Epithelial cell of prostate (primary cell): Measurements from ENCODE around the gene NEK2.
"Not testable (repeated sequence)": the region's sequence is repeated elsewhere in the genome, so short reads cannot be mapped to it uniquely, and the experiment has no call there.

ENCODE experiments used
- DNase-seq: peaks from one replicate; pipeline ENCODE4 v3.0.0-alpha.2; 2011; ENCODE audit warnings: low read depth, low spot score
- H3K27ac ChIP-seq: fragments of 450-650 bp; 2 replicates; pipeline ENCODE4 v1.5.1; 2017; ENCODE audit warnings: mild to moderate bottlenecking

NEK2 gene

DNA sequence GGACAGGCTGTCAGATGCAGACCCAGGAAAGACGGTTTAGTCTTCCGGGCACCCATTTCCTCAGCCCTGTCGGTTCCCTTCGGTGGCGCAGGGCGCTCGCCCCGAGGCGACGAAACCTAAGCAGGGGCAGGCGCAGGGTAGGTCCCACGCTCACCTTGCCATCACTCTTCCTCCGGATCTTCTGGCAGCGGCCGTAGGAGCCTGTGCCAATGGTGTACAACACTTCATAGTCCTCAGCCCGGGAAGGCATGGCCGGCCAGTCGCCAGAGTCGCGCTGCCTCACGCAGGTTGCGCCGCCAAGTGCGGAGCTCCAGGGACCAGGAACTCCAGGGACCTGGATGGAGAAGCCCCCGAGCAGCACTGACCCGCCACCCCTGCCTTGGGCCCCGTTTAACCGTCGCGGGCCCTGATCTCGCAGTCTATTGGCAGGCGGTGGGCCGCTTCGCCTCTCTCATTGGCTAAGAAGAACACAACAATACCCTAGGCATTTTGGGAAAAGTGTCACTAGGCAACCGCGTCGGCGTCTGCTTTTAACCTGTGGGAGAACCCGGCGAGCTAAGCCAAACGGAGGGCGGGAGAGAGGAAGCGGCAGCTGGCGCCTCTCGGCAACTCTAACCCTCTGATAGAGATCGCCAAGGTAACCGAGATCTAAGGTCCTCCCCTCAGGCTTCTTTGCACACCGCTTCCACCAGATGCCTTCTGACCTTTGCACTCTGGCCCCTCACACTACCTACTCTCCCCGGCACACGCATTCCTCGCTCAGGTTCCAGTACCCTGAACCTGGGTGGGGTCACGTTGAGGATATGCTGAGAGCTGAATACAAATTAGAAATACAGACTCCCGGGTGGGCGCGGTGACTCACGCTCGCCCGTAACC is at the start of gene NEK2:
Gene NEK2 (minus strand): TSS at position 392 of the 876 bp plus-strand sequence. CDS start 142 bp downstream, at position 250.
- peak; percentile 43 for DNase-seq
- H3K27ac ChIP-seq: no peak within 1 kb of the TSS

DNA sequence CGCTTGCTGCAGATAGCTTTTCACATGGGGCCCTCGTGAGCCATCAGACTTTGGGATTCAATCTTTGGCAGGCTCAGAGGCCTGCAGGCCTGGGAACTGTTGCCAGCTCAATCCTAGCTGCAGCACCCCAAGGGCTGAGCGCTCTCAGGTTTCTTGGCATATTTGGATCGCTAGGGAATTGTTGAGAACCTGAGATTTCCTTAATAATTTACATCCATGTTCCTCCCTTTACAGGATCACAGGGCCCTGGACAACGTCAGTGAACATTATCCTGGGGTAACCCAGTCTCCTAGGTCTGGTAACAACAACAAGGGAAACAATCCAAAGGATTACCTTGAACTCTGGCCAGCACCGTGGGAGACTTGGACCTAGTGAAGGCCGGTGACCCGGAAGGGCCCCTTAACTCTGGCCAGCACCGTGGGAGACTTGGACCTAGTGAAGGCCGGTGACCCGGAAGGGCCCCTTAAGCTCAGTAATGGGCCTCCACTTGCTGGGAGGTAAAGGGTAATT is 49.3 kb upstream of the NEK2 start:
- no peak overlapping the region for H3K27ac ChIP-seq
- no peak for DNase-seq

DNA sequence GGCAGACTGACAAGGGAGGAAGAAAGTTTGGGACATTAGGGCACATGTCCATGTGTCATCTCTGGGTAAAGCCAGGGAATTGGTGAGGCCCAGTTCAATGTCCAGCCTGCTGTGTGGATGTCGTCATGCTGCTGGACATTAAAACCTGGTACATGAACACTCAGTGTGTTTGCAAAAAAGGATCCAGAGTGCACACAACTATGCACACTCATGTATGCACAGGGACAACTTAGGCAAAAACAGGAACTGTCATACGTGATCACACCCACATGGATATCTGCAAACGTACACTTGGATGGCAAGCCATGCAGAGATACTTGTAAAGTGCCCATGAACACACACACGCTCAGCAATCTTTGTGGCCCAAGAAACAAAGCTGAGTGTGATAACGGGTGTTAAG is 47.9 kb upstream of the NEK2 start:
- no peak for DNase-seq
- no peak overlapping the region for H3K27ac ChIP-seq

DNA sequence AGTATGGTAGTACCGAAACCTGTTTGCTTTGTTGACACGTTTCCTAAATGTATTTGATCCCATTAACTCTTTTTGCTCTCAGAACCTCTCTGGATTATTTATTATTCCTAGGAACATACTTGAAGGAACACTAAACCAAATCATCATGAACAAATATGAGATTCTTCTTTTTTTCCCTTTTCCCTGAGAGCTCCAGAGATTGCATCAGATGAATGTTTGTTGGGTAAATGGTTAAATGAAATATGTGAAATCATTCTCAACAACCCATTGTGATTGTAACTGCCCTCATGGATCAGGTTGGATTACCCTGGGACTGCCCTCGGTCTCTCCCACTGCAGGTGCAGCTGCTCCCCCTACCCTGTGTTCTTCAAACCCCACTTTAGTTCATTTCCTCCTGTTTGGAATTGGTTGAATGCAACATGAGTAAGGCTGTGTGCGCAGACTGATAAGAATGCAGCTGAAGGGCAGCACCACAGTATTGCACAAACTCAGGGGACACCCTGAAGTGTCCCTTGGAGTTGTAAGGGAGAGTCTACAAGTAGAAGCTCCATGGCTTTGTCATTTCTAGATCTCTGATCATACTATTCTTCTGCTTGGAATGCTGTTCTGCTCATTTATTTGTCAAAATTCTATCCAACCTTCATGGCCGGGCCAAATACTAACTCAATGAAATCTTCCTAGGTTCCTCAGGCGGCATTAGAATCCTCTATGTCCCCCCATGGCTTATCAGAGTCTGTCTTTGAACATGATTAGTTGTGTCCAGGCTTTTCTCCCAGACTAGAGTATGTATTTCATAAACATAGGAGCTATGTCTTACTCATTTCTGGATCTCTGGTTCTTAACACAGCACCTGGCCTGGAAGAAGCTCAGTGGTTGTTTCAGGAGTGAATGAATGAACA is 47.1 kb upstream of the NEK2 start:
- no peak overlapping the region for H3K27ac ChIP-seq
- no peak for DNase-seq

DNA sequence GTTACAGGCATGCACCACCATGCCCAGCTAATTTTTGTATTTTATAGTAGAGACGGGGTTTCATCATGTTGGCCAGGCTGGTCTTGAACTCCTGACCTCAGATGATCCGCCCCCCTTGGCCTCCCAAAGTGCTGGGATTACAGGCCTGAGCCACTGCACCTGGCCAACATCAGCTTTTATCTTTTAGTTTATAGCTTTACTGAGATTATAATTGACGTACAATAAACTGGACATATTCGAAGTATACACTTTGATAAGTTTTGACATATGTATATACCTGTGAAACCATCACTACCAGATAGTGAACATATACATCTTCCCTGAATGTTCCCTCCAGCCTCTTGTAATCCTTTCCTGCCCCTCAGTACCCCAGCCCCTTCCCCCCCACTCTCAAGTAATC is 41.1 kb upstream of the NEK2 start:
- DNase-seq, H3K27ac ChIP-seq: not testable (repeated sequence)

DNA sequence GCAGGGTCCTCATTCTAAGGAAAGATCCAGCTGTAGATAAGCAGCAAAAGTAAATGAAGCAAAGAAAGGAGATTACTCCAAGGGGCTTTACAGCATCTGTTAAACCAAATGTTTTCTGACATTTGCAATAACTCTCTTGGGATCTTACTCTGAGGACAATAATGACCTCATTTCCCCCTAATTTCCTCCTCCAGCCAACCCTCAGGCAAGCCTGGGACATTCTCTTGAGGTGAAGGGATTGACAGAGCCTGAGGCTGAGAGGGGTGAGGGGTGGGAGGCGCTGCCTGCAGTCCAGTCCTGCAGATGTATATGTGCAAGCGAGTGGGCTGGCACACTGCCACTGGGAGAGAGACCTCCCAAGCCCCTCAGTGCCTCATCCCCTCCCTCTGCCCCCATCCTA is 40.5 kb upstream of the NEK2 start:
- H3K27ac ChIP-seq: no peak overlapping the region
- no peak for DNase-seq

DNA sequence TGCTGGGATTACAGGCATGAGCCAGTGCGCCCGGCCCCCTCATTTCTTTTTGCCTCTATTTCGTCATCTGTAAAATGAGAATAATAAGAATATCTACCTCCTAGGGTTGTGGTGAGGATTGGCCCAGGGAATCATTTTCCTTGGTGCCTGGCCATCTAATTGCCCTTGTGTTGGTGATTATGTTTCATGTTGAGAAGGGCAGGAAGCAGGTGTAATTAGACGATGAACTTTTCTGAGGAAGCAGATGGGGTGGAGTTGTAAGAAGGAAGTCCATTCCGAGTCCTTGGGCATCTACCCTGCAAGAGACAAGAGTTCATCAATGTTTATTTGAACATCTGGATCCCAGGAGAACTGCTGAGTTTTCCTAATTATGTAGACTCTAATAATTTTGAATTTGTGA is 38.7 kb upstream of the NEK2 start:
- no peak for DNase-seq
- no peak overlapping the region for H3K27ac ChIP-seq

DNA sequence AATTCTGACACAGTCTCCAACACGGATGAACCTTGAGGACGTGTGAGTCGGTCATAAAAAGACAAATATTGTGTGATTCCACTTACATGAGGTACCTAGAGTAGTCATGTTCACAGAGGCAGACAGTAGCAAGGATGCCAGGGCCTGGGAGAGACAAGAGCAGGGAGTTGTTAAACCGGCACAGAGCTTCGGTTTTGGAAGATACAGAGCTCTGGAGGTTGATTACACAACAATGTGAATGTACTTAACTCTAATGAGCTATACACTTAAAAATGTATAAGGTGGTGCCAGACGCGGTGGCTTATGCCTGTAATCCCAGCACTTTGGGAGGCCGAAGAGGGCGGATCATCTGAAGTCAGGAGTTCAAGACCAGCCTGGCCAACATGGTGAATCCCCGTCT is 37.8 kb upstream of the NEK2 start:
- no peak for DNase-seq
- H3K27ac ChIP-seq: no peak overlapping the region

DNA sequence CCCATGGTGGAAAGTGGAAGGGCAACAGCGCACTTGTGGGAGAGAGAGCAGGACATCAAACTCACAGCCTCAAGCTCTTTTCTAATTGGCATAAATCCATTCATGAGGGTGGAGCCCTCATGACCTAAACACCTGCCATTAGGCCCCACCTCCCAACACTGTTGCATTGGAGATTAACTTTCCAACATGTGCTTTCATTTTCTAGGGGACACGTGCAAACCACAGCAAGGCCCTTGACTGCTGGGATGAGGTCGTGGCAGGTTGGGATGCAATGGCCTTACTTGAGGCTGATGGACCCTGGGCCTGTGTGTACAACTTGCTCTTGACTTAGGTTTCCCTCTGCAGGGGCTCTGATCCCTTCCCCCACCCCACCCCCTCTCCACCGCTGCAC is 35.9 kb upstream of the NEK2 start:
- H3K27ac ChIP-seq: no peak overlapping the region
- no peak for DNase-seq

DNA sequence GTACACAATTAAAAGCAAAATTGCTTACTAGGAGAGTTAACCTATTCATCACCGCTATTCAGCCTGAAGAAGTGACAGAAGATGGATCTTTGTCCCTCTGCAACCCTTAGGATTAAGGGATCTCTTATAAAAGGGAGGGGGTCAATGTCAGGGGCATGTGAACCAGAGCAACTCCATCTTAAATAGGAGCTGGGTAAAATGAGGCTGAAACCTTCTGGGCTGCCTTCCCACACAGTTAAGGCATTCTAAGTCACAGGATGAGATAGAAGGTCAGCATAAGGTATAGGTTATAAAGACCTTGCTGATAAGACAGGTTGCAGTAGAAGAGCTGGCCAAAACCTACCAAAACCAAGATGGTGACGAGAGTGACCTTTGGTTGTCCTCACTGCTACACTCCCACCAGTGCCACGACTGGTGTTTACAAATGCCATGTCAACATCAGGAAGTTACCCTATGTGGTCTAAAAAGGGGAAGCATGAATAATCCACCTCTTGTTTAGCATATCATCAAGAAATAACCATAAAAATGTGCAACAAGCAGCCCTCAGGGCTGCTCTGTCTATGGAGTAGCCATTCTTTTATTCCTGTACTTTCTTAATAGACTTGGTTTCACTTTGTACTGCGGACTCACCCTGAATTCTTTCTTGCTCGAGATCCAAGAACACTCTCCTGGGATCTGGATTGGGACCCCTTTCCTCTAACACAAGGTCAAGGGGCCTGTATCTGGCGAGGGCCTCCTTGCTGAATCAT is 35.3 kb upstream of the NEK2 start:
- H3K27ac ChIP-seq: no peak overlapping the region
- no peak for DNase-seq

DNA sequence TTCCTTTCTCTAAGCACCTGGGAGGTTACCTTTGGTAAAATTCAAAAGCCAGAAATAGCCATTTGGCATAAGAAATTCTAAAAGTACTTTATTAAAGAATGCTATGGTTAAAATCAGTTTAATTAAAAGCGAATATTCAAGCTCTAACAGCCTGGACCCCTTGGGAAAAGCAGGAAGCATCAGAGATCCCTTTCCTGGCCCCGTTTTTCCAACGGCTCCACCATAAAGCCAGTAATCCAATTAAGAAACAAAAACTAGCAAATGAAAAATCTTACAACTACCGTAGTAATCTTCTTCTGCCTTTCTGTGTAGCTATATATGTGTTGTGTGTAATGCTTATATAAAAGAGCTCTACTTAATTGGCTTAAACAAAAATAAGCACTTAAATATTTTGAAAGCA is 33.5 kb upstream of the NEK2 start:
- H3K27ac ChIP-seq: no peak overlapping the region
- DNase-seq: no peak

DNA sequence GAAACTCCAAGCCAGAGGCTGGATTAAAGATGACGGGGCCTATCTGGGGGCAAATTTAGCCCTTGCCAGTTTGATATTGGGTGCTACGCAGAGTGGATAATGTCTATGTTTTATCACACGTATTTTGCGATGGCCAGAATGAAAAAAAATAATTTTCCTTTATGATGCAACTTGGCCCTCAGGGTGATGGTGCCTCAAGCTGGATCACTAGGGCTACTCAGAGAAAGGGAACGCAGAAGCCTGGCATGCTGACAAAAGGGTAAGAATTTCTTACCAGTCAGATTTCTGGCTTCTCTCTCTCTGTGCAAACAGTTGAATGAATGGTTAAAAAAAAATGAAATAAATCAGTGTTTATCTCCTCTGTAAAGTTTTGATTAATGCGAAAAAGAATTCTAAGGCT is 32.6 kb upstream of the NEK2 start:
- no peak for DNase-seq
- H3K27ac ChIP-seq: no peak overlapping the region

DNA sequence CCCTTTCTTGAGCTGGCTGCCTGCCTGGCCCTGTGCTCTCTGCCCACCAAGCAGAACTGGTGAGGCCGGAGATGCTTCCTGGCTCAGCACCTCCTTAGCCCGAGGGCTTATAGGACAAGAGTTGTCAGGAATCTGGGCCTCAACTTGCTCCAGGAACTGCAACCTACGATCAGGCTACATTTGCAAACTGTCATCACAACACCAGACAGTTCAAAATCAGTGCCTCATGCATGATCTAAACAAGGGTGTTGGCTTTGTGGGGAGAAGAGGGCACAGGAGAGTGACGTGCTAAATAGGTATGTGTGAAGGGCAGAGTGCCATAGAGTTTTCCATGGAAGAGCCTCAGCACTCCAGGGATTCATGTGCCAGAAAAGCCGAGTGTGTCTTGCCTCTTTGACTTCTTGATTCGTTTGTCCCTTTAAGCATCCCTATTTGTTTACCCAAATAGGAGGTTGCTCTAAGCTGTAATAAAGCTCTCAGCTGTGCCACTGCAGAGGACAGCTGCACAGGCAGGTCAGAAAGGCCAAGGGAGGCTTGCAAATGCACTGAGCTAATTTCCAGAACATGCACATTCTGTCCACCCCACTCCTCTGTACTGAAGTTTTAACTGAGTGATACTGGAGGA is 30.2 kb upstream of the NEK2 start:
- H3K27ac ChIP-seq: peak overlapping the region; percentile 52
- peak; percentile 56 for DNase-seq

DNA sequence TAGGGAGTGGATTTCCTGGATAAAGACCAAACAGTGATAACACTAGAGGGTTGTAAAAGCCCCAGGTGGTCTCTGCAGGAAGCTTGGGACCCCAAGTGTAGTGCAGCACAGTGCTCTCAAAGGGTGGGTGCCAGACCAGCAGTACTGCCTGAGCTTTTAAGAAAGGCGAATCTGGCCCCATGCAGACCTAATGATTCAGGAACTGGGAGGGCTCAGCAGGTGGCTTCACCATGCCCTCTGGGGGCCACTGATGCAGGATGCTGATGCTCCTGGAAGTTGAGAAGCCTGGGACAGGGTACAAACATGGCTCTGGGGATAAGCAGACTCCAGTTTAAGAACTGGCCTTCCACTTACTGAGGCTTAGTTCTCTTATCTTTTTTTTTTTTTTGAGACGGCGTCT is 29.1 kb upstream of the NEK2 start:
- no peak overlapping the region for H3K27ac ChIP-seq
- DNase-seq: no peak

DNA sequence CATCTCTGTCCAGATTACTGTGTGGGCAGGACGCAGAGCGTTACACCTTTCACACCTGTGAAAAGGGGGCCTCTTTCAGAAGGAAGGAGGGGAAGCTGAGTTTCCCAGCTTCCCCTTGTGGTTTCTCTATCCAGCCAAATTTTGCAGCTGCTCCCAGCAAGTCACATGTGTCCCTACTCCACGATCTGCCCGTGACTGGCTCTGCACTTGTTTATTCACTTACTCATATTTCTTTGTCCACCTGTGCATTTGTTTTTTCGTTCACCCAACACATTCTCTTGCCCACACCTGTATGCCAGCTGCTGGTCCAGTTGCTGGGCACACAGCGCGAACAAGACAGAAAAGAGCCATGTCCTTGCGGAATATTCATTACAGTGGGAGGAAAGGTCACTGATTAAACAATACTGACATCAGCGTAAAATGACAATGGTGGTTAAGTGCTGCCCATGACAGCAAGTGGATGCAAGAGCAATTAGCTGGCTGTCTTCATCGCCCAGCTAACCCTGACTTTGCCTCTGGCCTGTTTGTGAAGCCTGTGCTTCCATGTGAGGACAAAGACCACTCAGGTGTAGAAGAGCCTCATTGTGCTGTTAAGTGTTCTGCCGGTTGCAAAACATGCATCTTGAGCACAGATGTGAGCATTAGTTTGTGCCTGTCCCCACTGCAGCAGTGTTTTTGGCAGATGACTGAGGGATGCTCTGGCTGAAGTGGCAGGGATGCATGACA is 28.6 kb upstream of the NEK2 start:
- no peak for DNase-seq
- no peak overlapping the region for H3K27ac ChIP-seq

DNA sequence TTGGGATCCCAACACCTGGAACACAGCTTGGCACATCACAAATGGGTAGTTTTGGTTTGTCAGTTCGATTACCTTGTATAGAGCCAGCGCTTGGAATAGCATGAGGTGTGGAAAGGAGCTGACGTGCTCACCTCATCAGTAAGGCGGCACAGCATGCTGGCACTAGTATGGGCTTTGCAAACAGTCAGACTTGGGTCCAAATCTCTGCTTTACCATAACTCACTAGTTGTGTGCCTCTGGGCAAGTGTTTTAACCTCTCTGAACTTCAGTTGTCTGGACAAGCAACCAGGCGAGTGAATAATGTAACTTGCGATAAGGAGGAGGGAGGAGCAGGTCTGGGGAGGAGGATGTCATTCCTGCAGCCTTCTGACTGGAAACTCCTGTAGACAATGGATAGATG is 26.3 kb upstream of the NEK2 start:
- no peak overlapping the region for H3K27ac ChIP-seq
- no peak for DNase-seq

DNA sequence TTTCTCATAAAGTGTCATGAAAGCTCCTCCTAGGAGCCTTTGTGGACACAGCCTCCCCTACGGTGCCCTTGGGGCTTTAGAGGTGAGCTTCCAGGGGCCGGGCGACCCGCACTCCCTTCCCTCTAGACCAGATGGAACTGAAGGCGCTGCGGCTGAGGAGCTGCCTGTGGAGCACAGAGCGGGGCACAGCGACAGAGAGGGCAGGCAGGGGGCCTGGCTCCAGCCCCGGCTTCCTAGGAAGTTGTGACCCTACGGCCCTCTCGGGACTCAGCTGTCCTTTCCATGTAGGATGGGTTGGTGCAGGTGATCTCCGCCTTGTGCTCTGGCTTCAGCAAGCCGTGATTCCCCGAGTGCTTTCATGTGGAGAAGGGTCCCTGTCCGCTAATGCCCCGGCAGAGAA is 23.6 kb upstream of the NEK2 start:
- H3K27ac ChIP-seq: no peak overlapping the region
- no peak for DNase-seq

DNA sequence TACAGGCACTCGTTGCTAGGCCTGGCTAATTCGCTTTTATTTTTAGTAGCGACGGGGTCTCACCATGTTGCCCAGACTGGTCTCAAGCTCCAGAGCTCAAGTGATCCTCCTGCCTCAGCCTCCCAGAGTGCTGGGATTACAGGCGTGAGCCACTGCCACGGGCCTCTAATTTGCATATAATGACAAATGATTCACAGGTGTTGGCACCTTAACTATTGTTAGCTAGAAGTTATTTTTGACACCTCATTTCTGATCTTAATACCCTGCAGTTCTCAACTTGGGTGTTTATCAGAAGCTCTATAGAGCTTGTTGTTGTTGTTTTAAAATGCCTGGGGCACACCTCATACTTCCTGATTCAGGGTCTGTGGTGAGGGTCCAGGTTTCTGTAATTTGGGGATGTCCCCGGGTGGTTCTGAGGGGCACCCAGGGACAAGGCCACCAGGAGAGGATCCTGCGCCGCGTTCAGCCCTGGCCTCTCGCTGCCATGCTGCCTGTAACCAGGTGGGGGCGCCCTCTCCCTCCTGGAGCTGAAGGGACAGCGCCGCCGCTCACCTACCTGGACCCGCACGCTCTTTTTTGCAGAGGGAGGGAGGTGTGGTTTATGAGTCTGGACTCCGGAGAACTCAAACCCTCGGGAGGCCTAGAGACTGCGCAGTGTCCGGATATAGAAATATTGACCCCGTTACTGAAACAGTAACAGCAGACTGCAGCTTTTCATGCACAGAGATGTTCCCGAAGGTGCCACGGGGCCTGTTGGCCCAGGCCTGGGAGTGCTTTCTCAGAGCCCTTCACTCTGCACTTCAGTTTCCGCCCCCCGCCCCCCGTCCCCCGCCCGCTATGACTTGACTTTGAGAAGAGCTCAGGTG is 23.0 kb upstream of the NEK2 start:
- DNase-seq: no peak
- H3K27ac ChIP-seq: no peak overlapping the region
